Psoas muscle (tissue), 8 donors: ENCODE results near the gene MLLT10. TPM values are rescaled to one million over a fixed set of nuclear protein-coding genes. Genes with fewer than 3 reads are reported as not detected.
A peak's percentile ranks its signal among the peaks of the same experiment; 100 is the strongest.

Source experiments
- ATAC-seq, 4 donors: fragments of 200-7000 bp; cut with Tn5 transposase; one replicate each; pipeline ENCODE4 v1.9.1; 2020; ENCODE audit warnings: moderate library complexity in 3 of 4, mild to moderate bottlenecking in 2 of 4
- DNase-seq, 2 donors: peaks; one replicate each; pipeline ENCODE4 v3.0.0-alpha.2; 2020
- H3K27ac ChIP-seq: fragments of 200-600 bp; one replicate; pipeline ENCODE4 v1.8.0; 2022
- H3K27me3 ChIP-seq, 3 donors: fragments of 200-600 bp in 1 of 3; one replicate each; pipeline versions ENCODE4 v1.6.1 to v1.8.0; 2013 to 2022; ENCODE audit warnings: low read length in 2 of 3, mild to moderate bottlenecking in 2 of 3, moderate library complexity in 1 of 3; ENCODE audit not compliant: insufficient read depth in 3 of 3
- H3K36me3 ChIP-seq, 2 donors: fragments of 200-600 bp in 1 of 2; one replicate each; pipeline versions ENCODE4 v1.6.1 to v1.8.0; 2013 to 2022; ENCODE audit warnings: low read depth in 1 of 2, mild to moderate bottlenecking in 1 of 2, moderate library complexity in 1 of 2; ENCODE audit not compliant: insufficient read depth in 1 of 2
- H3K4me1 ChIP-seq: fragments of 200-600 bp; one replicate; pipeline ENCODE4 v1.8.0; 2022
- H3K4me3 ChIP-seq: fragments of 200-600 bp; one replicate; pipeline ENCODE4 v1.8.0; 2022; ENCODE audit warnings: mild to moderate bottlenecking
- H3K9me3 ChIP-seq: fragments of 200-600 bp; one replicate; pipeline ENCODE4 v1.8.0; 2022
- WGBS, 3 donors: extraction: QIAGEN DNeasy Blood & Tissue Kit; methylation state at CpG; one replicate each; pipeline versions ENCODE4 v1.1.6 to v1.1.7; 2013; 5-methylcytosine and 5-hydroxymethylcytosine counted together
- intact Hi-C, 2 donors: fragments of 100-400 bp; cut with DNase I; formaldehyde crosslinking; loops; one replicate each; pipeline versions ENCODE4 v1.11.0 to v1.14.2; 2022
- polyA plus RNA-seq, 3 donors: library from polyadenylated mRNA; stranded (reverse); fragments of 200-250 nt; gene quantifications; one replicate each; pipeline ENCODE4 v1.2.3, GENCODE V29; 2013
- total RNA-seq, 4 donors: library from RNA; stranded (reverse); fragmentation: NEBNext Ultra II Directional in 2 of 4; extraction: Animal tissue kit (Norgen Biotek cat#: 25700) in 2 of 4; gene quantifications; one replicate each; pipeline versions ENCODE4 v1.2.1 to v1.2.4, GENCODE V29; 2021 to 2023
- TF ChIP-seq, protein P1 (sequence below): fragments of 200-600 bp; IDR thresholded peaks from one replicate; pipeline ENCODE4 v1.8.0; 2022; ENCODE audit warnings: antibody characterized with exemption
- donor health status: healthy with polysubstance abuse.
- donor health status: DM: no; HTN: no; CAD: no; lungs with moderate emphysema.
- donor health status: Bipolar disorder and iron deficiency.
- donor health status: healthy.
- donor health status: DM: yes; HTN: yes; CAD: no.
- donor health status: DM: no; HTN: no; CAD: no.
- donor health status: DM: no; HTN: no; CAD: no.
- donor health status: DM: yes; HTN: yes; CAD: no.

The MLLT10 gene
- total and polyA plus RNA-seq, 7 donors, result 9.6 to 21.1 (median 13.3) TPM

DNA sequence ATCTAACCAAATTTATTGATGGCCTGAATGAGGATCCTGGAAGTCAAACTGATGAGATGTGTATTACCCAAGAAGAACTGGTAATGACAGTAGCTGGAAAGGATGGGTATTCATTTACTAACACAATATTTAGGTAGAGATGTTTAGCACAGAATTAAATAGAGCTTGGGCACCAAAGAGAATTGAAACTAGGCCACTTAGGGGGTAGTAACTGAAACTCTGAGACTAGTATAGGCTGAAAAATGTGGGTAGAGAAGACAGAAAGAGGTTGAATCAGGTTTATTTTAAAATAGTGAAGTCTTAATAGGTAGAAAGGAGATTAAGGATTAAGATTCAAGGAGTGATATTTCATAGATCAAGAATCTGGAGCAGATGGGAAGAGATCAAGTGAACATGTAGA lies 155.8 kb downstream of the MLLT10 start:
- Histone ChIP-seq H3K9me3 (no peaks in the 10 kb centered on the region), H3K36me3 (peaks cover 0 to 8% of the 10 kb centered on the region in 2 donors), H3K4me3 (no peak overlapping the region), H3K4me1 (peaks cover 6% of the 10 kb centered on the region), H3K27ac (no peak overlapping the region), H3K27me3 (no peaks in the 10 kb centered on the region)
- DNase-seq, result no peak
- TF ChIP-seq, protein P1, sequence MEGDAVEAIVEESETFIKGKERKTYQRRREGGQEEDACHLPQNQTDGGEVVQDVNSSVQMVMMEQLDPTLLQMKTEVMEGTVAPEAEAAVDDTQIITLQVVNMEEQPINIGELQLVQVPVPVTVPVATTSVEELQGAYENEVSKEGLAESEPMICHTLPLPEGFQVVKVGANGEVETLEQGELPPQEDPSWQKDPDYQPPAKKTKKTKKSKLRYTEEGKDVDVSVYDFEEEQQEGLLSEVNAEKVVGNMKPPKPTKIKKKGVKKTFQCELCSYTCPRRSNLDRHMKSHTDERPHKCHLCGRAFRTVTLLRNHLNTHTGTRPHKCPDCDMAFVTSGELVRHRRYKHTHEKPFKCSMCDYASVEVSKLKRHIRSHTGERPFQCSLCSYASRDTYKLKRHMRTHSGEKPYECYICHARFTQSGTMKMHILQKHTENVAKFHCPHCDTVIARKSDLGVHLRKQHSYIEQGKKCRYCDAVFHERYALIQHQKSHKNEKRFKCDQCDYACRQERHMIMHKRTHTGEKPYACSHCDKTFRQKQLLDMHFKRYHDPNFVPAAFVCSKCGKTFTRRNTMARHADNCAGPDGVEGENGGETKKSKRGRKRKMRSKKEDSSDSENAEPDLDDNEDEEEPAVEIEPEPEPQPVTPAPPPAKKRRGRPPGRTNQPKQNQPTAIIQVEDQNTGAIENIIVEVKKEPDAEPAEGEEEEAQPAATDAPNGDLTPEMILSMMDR, result no peak
- intact Hi-C loops, result no loop called here
- ATAC-seq, result no peak

DNA sequence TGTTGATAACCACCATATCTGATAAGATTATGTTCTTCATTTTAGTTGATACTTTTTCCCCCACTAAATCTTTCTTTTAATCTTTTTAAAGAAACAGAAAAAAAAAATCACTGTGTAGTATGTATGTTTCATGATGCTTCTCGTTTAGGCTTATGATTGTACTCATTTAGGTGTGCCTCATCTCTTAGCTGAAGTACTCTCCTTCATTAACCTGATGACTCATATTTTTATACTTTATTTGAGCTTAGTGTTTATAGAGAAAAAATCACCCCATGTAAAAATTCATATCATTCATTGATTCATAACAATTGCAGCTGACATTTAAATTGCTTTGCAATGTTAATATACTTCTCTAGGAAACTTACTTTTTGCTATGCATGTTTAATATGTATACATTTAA lies 158.9 kb downstream of the MLLT10 start:
- WGBS, 3 donors, result 88 to 98% (median 93%) methylated on average over 1 of the region's 1 CpG
- intact Hi-C loops, result no loop called here
- Histone ChIP-seq H3K9me3 (no peaks in the 10 kb centered on the region), H3K27ac (no peak overlapping the region), H3K4me1 (no peaks in the 10 kb centered on the region), H3K4me3 (no peak overlapping the region), H3K36me3 (peaks cover 0 to 8% of the 10 kb centered on the region in 2 donors), H3K27me3 (no peaks in the 10 kb centered on the region)
- TF ChIP-seq, protein P1, result no peak
- DNase-seq, result no peak
- ATAC-seq, result no peak

DNA sequence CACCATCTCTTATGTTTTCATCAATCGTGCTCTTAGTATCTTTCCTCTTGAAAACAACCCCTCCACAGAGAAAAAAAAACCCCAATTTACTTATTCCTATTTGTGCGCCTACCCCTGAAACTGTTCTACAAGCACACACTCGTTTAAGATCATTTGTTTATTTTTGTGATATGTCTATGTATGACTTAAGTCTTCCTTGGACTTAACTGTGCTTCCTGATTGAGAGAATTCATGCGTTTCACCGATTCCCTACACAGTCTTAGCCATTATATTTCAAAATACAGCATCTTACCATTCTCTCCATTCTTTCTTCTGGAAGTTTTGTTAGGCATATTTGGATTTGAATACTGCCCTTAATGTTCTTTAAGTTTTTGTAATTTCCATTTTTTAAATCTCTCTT lies 159.4 kb downstream of the MLLT10 start:
- H3K36me3 ChIP-seq, result peaks cover 0 to 8% of the 10 kb centered on the region in 2 donors
- no peak for DNase-seq
- no peak overlapping the region for H3K27ac ChIP-seq
- H3K9me3 ChIP-seq, result no peaks in the 10 kb centered on the region
- H3K4me1 ChIP-seq, result no peaks in the 10 kb centered on the region
- TF ChIP-seq, protein P1, result no peak
- ATAC-seq, result no peak
- H3K4me3 ChIP-seq, result no peak overlapping the region
- no peaks in the 10 kb centered on the region for H3K27me3 ChIP-seq
- intact Hi-C loops, result no loop called here
- WGBS, 3 donors, result 86 to 90% (median 88%) methylated on average over 5 of the region's 5 CpGs

DNA sequence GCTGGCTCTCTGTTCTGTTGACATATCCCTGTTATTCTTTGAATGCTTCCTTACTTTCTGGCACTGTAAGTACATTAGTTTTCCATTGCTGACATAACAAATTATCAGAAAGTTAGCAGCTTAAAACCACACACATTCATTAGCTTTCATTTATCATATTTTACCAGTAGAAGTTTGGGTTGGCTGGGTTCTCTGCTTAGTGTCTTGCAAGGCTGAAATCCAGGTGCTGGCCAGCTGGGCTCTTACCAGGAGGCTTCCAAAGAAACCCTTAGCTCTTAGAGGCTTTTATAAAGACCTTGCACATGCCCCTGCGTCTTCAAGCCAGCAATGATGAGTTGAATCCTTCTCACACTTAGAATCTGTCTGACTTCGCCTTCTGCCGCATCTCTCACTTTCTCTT lies 160.6 kb downstream of the MLLT10 start:
- Histone ChIP-seq H3K36me3 (peaks cover 0 to 8% of the 10 kb centered on the region in 2 donors), H3K4me1 (no peaks in the 10 kb centered on the region), H3K9me3 (peaks cover 5% of the 10 kb centered on the region), H3K4me3 (no peak overlapping the region), H3K27ac (no peak overlapping the region), H3K27me3 (no peaks in the 10 kb centered on the region)
- no peak for ATAC-seq
- WGBS, 3 donors, result 89 to 91% (median 90%) methylated on average over 3 of the region's 3 CpGs
- TF ChIP-seq, protein P1, result no peak
- intact Hi-C loops, result no loop called here
- DNase-seq, result no peak

DNA sequence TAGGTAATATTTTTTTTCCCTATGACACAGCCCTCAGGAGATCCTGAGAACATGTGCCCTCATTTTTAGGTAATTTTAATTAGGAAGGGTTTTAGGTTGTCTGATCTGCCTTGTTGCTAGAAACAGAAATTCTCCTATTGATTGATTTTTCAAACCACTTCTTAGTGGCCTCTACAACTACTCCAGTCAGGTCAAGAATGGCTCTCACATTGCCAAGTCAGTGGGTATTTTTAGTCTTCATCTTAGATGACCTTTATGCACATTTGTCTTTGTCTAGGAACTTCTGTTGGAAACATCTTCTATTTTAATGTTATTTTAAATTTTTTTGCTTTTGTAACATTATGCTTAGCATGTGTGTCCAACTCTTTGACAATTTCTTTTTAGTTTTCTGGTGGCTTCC lies 162.3 kb downstream of the MLLT10 start:
- ATAC-seq, result peak in 2 of 4 donors; percentile 67 to 72
- no peak overlapping the region for H3K27ac ChIP-seq

More for the DNA sequence above, 162.3 kb downstream of the MLLT10 start:
- Histone ChIP-seq H3K4me1 (no peaks in the 10 kb centered on the region), H3K9me3 (peaks cover 21% of the 10 kb centered on the region), H3K27me3 (no peaks in the 10 kb centered on the region), H3K36me3 (peaks cover 0 to 8% of the 10 kb centered on the region in 2 donors), H3K4me3 (no peak overlapping the region)
- intact Hi-C loops, result no loop called here
- no peak for DNase-seq
- TF ChIP-seq, protein P1, result no peak
